Stimulated activated CD8-positive, alpha-beta memory T cell treated with anti-CD3 and anti-CD28 coated beads, Interleukin-4, amount 100 ng/mL, for 48 hours (primary cell): ENCODE data around the gene NLGN1.
"Not testable (repeated sequence)": the region's sequence is repeated elsewhere in the genome, so short reads cannot be mapped to it uniquely, and the experiment has no call there.

Experiments used
- DNase-seq: peaks from one replicate; pipeline ENCODE4 v3.0.0-alpha.2; 2020

The NLGN1 gene

GRCh38 chr3:173397161-173398110 lies at the start of gene NLGN1:
Gene NLGN1 (plus strand): TSS chr3:173397744.
- peak; percentile 21 for DNase-seq

- no peak for DNase-seq
Observed at GRCh38 chr3:173351886-173352285, 45.7 kb upstream of the NLGN1 start.

- DNase-seq, result not testable (repeated sequence)
Observed at GRCh38 chr3:173353137-173353536, 44.4 kb upstream of the NLGN1 start.

GRCh38 chr3:173354124-173354523 lies 43.4 kb upstream of the NLGN1 start:
- no peak for DNase-seq

GRCh38 chr3:173371848-173372487 lies 25.6 kb upstream of the NLGN1 start:
- DNase-seq, result no peak

- no peak for DNase-seq
Observed at GRCh38 chr3:173380681-173381080, 16.9 kb upstream of the NLGN1 start.

GRCh38 chr3:173381936-173382335 lies 15.6 kb upstream of the NLGN1 start:
- not testable (repeated sequence) for DNase-seq

GRCh38 chr3:173395073-173395411 lies 2.5 kb upstream of the NLGN1 start:
- no peak for DNase-seq

GRCh38 chr3:173395412-173396181 lies 1.9 kb upstream of the NLGN1 start:
- DNase-seq, result peak; percentile 61

- DNase-seq, result no peak
Observed at GRCh38 chr3:173396191-173397041, 1.1 kb upstream of the NLGN1 start.

- DNase-seq, result no peak
Observed at GRCh38 chr3:173398111-173398479, 551 bp downstream of the NLGN1 start.

- DNase-seq, result no peak
Observed at GRCh38 chr3:173399044-173399443, 1.5 kb downstream of the NLGN1 start.

- DNase-seq, result no peak
Observed at GRCh38 chr3:173401369-173401768, 3.8 kb downstream of the NLGN1 start.

GRCh38 chr3:173402656-173403055 lies 5.1 kb downstream of the NLGN1 start:
- no peak for DNase-seq

- DNase-seq, result no peak
Observed at GRCh38 chr3:173403376-173403775, 5.8 kb downstream of the NLGN1 start.

GRCh38 chr3:173404156-173404555 lies 6.6 kb downstream of the NLGN1 start:
- DNase-seq, result no peak

- no peak for DNase-seq
Observed at GRCh38 chr3:173410436-173410835, 12.9 kb downstream of the NLGN1 start.

GRCh38 chr3:173410849-173411248 lies 13.3 kb downstream of the NLGN1 start:
- DNase-seq, result no peak

- no peak for DNase-seq
Observed at GRCh38 chr3:173411375-173411973, 13.9 kb downstream of the NLGN1 start.

GRCh38 chr3:173416070-173416469 lies 18.5 kb downstream of the NLGN1 start:
- no peak for DNase-seq

GRCh38 chr3:173429076-173429475 lies 31.5 kb downstream of the NLGN1 start:
- no peak for DNase-seq

GRCh38 chr3:173429527-173429926 lies 32.0 kb downstream of the NLGN1 start:
- DNase-seq, result no peak
